AG04449 (cell line): ENCODE data around the gene ABHD17A.

Experiments
- CTCF ChIA-PET: fragments of 350-600 bp; formaldehyde crosslinking; extraction: SDS; loops from one replicate; lab custom pipeline; 2021; ENCODE audit warnings: antibody characterized with exemption; lab: Yijun Ruan, JAX
- POLR2A ChIA-PET: fragments of 400-600, 350-600 bp; formaldehyde crosslinking; extraction: SDS; loops from one replicate; lab custom pipeline; 2020; ENCODE audit warnings: antibody characterized with exemption, inconsistent platforms; lab: Yijun Ruan, JAX
- DNase-seq: peaks from one replicate; pipeline ENCODE4 v3.0.0-alpha.2; 2010; ENCODE audit warnings: low read depth, low spot score
- H3K4me3 ChIP-seq: 2 replicates; pipeline ENCODE4 v1.5.1; 2011; ENCODE audit warnings: low read depth, mild to moderate bottlenecking, control low read depth, low read length
- TF ChIP-seq, protein P1 (sequence below): IDR thresholded peaks from one replicate; pipeline ENCODE4 v1.5.1; 2011; ENCODE audit warnings: mild to moderate bottlenecking, moderate library complexity, low read length, control low read depth, inconsistent platforms; ENCODE audit not compliant: insufficient read depth; ENCODE audit errors: missing control alignments

Gene ABHD17A

DNA sequence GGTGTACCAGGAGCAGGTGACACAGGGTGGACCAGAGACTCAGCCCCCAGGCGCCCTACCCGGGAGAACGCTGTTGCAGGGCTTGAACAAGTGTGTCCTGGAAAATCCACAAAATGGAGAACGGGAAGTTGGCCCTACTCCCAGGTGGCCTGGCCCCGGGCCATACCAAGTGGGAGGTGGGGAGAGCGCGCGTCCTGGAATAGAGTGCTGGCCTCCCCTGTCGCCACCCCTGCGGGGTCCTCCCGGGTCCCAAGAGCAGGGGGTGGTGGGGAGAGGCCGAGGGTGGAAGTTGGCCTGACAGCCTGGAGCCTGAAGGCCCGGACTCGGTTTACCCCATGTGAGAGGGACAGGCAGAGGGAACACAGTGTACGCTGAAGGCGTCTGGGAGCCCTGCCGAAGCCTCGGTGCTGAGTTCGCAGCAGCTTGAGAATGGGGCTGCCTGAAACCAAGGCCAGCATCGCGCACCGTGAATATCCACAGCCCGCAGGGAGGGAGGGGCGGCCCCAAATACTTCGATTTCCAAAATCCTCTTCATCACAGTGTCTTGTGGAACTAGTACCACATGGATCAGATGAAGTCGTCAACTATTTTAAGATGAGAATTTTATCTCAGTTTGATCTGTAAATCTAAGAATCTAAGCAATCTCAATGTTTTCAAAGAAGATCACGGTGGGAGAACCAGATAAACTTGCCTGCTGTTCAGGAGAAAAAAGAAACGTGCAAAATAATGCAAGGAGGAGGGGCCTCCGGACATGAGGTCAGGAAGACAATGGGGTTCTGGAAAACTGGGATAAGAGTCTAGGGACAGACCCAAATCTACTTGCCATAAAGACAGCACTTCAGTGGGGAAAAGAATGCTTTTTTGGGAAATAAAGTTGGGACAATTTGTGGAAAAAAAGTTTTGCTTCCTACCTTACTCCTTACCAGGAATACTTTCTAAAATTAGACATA lies 11.5 kb downstream of the ABHD17A start:
- H3K4me3 ChIP-seq, result no peak overlapping the region; the same call in none of the 2 replicates
- TF ChIP-seq, protein P1, sequence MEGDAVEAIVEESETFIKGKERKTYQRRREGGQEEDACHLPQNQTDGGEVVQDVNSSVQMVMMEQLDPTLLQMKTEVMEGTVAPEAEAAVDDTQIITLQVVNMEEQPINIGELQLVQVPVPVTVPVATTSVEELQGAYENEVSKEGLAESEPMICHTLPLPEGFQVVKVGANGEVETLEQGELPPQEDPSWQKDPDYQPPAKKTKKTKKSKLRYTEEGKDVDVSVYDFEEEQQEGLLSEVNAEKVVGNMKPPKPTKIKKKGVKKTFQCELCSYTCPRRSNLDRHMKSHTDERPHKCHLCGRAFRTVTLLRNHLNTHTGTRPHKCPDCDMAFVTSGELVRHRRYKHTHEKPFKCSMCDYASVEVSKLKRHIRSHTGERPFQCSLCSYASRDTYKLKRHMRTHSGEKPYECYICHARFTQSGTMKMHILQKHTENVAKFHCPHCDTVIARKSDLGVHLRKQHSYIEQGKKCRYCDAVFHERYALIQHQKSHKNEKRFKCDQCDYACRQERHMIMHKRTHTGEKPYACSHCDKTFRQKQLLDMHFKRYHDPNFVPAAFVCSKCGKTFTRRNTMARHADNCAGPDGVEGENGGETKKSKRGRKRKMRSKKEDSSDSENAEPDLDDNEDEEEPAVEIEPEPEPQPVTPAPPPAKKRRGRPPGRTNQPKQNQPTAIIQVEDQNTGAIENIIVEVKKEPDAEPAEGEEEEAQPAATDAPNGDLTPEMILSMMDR, result no peak
- DNase-seq, result no peak
- ChIA-PET POLR2A (interaction anchor here (0.6 kb wide), 1 partner anchor 380 kb away, joined by 8 read pairs; no protein-coding TSS in a partner anchor), CTCF (interaction anchor here (0.7 to 1.6 kb wide), 4 partner anchors 8 to 56 kb away, joined by 3 to 16 read pairs (median 4); no protein-coding TSS in a partner anchor)

DNA sequence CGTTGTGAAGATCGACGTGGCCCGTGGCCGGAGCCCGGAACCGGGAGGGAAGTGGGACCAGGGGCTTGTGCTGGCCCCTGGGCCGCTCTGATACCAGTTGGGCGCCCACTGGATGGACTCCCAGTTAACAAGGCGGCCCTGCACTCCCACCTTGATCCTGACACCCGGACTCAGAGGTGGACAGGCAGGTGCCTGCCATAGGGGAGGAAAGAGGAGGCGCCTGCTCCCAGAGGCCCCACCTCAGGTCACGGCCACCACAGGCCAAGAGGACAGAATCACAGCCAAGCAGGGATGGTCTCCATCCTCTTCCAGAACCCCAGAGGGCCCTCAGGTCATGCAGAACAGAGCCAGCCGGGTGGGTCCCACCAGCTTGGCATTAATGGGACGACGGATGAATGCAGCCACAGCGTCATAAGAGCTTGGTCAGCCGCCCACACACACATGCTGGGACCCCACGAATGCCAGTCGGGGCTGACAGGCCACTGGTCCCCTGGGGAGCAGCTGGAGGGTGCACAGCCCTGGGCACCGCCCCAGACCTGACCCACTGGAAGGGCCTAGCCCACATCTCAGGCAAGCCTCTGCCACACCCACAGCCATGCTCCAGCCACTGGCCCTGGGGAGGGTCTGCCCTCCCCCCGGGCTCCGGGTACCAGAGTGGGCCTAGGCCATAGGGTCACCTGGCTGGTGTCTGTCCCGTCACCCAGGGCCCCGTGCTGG lies 12.3 kb downstream of the ABHD17A start:
- TF ChIP-seq, protein P1, result no peak
- CTCF ChIA-PET, result interaction anchor here (0.9 to 1.4 kb wide), 2 partner anchors 47 to 57 kb away, joined by 3 to 4 read pairs; no protein-coding TSS in a partner anchor
- POLR2A ChIA-PET, result no interaction called here
- DNase-seq, result no peak
- H3K4me3 ChIP-seq, result no peak overlapping the region

DNA sequence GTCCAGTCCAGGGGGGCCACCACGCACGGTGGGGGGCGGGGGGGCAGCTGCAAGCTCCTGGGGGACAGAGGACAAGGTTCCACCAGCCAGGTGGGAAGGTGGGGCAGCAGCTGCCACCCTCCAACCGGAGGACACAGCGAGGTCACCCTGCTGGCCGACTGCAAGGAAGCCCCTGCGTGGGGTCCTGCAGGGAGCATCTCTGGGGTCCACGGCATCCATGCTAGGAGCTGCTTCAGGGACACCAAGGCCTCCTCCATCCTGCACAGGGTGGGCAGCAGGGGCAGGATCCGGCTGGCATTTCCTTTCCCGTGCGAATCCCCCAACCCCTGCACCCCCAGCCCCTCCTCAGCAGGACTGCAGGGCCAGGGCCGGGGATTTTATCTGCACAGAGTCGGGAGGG lies 13.7 kb downstream of the ABHD17A start:
- CTCF ChIA-PET, result interaction anchor here (1.4 kb wide), 1 partner anchor 46 kb away, joined by 4 read pairs; no protein-coding TSS in a partner anchor
- H3K4me3 ChIP-seq, result no peak overlapping the region
- TF ChIP-seq, protein P1, result no peak
- DNase-seq, result no peak
- POLR2A ChIA-PET, result no interaction called here

DNA sequence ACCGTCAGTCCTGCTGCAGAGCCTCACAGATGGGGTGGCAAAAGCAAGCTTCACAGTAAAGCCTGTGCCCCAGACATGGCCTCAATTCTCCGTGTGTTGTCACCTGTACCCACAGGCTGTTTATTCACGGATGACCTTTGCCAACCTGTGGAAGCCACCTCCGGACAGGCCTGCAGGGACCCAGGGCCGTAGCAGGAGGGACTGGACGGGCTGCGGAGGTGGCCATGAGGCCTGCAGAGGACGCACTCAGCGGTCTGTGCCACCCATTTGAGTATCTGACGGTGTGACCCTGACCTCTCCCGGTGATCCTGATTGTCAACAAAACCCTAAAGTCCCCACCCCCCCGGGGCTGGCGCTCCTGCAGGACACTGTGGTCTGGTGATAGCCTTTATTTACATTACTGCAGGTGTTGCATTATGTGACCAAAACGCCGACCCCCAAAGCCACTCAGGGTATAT lies 14.1 kb downstream of the ABHD17A start:
- TF ChIP-seq, protein P1, result no peak
- ChIA-PET CTCF (no interaction called here), POLR2A (no interaction called here)
- no peak overlapping the region for H3K4me3 ChIP-seq
- no peak for DNase-seq

DNA sequence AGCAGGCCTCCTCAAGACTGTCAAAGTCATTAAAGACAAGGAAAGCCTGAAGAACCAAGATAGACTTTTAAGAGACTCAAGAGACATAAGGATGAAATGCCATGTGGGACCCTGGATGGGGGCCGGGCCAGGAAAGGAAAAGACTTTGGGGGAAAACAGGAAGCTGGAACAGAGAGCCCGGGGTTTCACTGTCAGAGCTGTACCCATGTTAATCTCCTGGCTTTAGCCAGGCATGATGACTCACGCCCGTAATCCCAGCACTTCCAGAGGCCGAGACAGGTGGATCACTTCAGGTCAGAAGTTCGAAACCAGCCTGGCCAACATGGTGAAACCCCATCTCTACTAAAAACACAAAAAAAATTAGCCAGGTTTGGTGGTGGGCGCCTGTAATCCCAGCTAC lies 16.3 kb downstream of the ABHD17A start:
- H3K4me3 ChIP-seq, result no peak overlapping the region
- TF ChIP-seq, protein P1, result no peak
- DNase-seq, result no peak
- ChIA-PET POLR2A (no interaction called here), CTCF (interaction anchor here (1.0 to 1.3 kb wide), 2 partner anchors 14 to 16 kb away, joined by 3 to 4 read pairs; no protein-coding TSS in a partner anchor)
